SK-N-SH (cell line): ENCODE results near the gene ULBP1. TPM values are rescaled to one million over a fixed set of nuclear protein-coding genes. Genes with fewer than 3 reads are reported as not detected.

Source experiments
- CTCF ChIA-PET: fragments of 300-600, 350-600 bp; formaldehyde crosslinking; extraction: SDS; loops from one replicate; lab custom pipeline; 2021; lab: Yijun Ruan, JAX
- POLR2A ChIA-PET: fragments of 350-600 bp; sonication (Branson Sonifier 250); formaldehyde crosslinking; extraction: SDS; loops from one replicate; lab custom pipeline; 2020; ENCODE audit warnings: antibody characterized with exemption, inconsistent platforms; lab: Yijun Ruan, JAX
- DNase-seq: peaks from one replicate; pipeline ENCODE4 v3.0.0; 2012
- H2AFZ ChIP-seq: fragments of 200-600 bp; sonication (generic); 2 replicates; pipeline ENCODE4 v1.8.1; 2016; ENCODE audit warnings: antibody characterized with exemption, mild to moderate bottlenecking, low read depth
- H3F3A ChIP-seq: fragments of 200-600 bp; sonication (generic); replicated peaks from 2 replicates; pipeline ENCODE3; 2016; ENCODE audit warnings: antibody characterized with exemption, mild to moderate bottlenecking; ENCODE audit not compliant: insufficient read depth
- H3K27ac ChIP-seq, 2 experiments: fragments of 200-500 bp in 1 of 2; fragments of 200-600 bp in 1 of 2; sonication (Bioruptor generic) in 1 of 2; sonication (generic), shearing (Covaris generic) in 1 of 2; 2 replicates each; pipeline versions ENCODE4 v1.5.1 to v1.6.1; 2014 to 2016; ENCODE audit warnings: low read depth in 2 of 2, inconsistent platforms in 1 of 2, low read length in 1 of 2, mild to moderate bottlenecking in 1 of 2, mixed read lengths in 1 of 2
- H3K27me3 ChIP-seq: fragments of 200-600 bp; sonication (generic), shearing (Covaris generic); 2 replicates; pipeline ENCODE4 v1.6.1; 2016; ENCODE audit warnings: mixed run types; ENCODE audit not compliant: insufficient read depth
- H3K36me3 ChIP-seq, 2 experiments: fragments of 200-500 bp in 1 of 2; fragments of 200-600 bp in 1 of 2; sonication (Bioruptor generic) in 1 of 2; sonication (generic) in 1 of 2; replicated peaks in 1 of 2; 2 replicates each; pipeline versions ENCODE3 to v1.5.1; 2014 to 2016; ENCODE audit warnings: low read length in 1 of 2, mild to moderate bottlenecking in 1 of 2; ENCODE audit not compliant: insufficient read depth in 2 of 2, control insufficient read depth in 1 of 2
- H3K4me1 ChIP-seq, 2 experiments: fragments of 200-500 bp in 1 of 2; fragments of 200-600 bp in 1 of 2; sonication (Bioruptor generic) in 1 of 2; sonication (generic), shearing (Covaris generic) in 1 of 2; 2 replicates each; pipeline versions ENCODE4 v1.5.1 to v1.6.1; 2014 to 2016; ENCODE audit warnings: low read depth in 1 of 2, low read length in 1 of 2, mixed run types in 1 of 2; ENCODE audit not compliant: insufficient read depth in 2 of 2, control insufficient read depth in 1 of 2
- H3K4me2 ChIP-seq: fragments of 200-600 bp; sonication (generic), shearing (Covaris generic); 2 replicates; pipeline ENCODE4 v1.6.1; 2017; ENCODE audit warnings: mixed run types
- H3K4me3 ChIP-seq, 2 experiments: fragments of 200-500 bp in 1 of 2; fragments of 200-600 bp in 1 of 2; sonication (Bioruptor generic) in 1 of 2; sonication (generic), shearing (Covaris generic) in 1 of 2; 2 replicates each; pipeline versions ENCODE4 v1.5.1 to v1.8.1; 2014 to 2016; ENCODE audit warnings: low read depth in 2 of 2, inconsistent platforms in 1 of 2, low read length in 1 of 2, mild to moderate bottlenecking in 1 of 2, mixed read lengths in 1 of 2, moderate library complexity in 1 of 2
- H3K79me2 ChIP-seq: fragments of 200-600 bp; sonication (generic); 2 replicates; pipeline ENCODE4 v1.8.1; 2017; ENCODE audit warnings: mild to moderate bottlenecking; ENCODE audit not compliant: insufficient read depth
- H3K9ac ChIP-seq: fragments of 200-600 bp; sonication (generic); 2 replicates; pipeline ENCODE4 v1.6.1; 2017; ENCODE audit warnings: mixed run types
- H3K9me2 ChIP-seq: fragments of 200-600 bp; sonication (generic); 2 replicates; pipeline ENCODE4 v1.6.1; 2017; ENCODE audit warnings: mixed run types
- H3K9me3 ChIP-seq: fragments of 200-600 bp; sonication (generic); 2 replicates; pipeline ENCODE4 v1.6.1; 2017; ENCODE audit warnings: mixed run types, mild to moderate bottlenecking, moderate library complexity
- H4K20me1 ChIP-seq: fragments of 200-600 bp; sonication (generic); 2 replicates; pipeline ENCODE4 v1.6.1; 2017; ENCODE audit warnings: mild to moderate bottlenecking, mixed run types; ENCODE audit not compliant: insufficient read depth
- CHD2 ChIP-seq: fragments of 150-350 bp; IDR thresholded peaks from 2 replicates; pipeline ENCODE4 v1.6.1; 2018; ENCODE audit warnings: low read length; ENCODE audit not compliant: partially characterized antibody
- EZH2phosphoT487 ChIP-seq: fragments of 200-600 bp; sonication (generic); IDR thresholded peaks from 2 replicates; pipeline ENCODE4 v1.6.1; 2017; ENCODE audit warnings: low read depth, mixed run types, mild to moderate bottlenecking, antibody characterized with exemption, moderate library complexity, borderline replicate concordance
- FOSL2 ChIP-seq: IDR thresholded peaks from 2 replicates; pipeline ENCODE4 v1.4.0; 2012; ENCODE audit warnings: low read depth, mild to moderate bottlenecking, moderate library complexity, borderline replicate concordance
- GATA2 ChIP-seq: sonication (generic); formaldehyde crosslinking; IDR thresholded peaks from 2 replicates; pipeline ENCODE4 v1.5.0; 2020; ENCODE audit warnings: mild to moderate bottlenecking, missing genetic modification reagents
- IRF3 ChIP-seq: fragments of 150-350 bp; IDR thresholded peaks from 2 replicates; pipeline ENCODE4 v1.6.1; 2016; ENCODE audit warnings: mild to moderate bottlenecking, low read depth, low read length
- JUND ChIP-seq: IDR thresholded peaks from 2 replicates; pipeline ENCODE4 v1.4.0; 2012
- MXI1 ChIP-seq: IDR thresholded peaks from 2 replicates; pipeline ENCODE4 v1.6.1; 2012; ENCODE audit warnings: mild to moderate bottlenecking, low read depth, low read length, improper control_type of control experiment
- NFIC ChIP-seq: IDR thresholded peaks from 2 replicates; pipeline ENCODE4 v1.4.0; 2012; ENCODE audit warnings: borderline replicate concordance
- NRF1 ChIP-seq: IDR thresholded peaks from 2 replicates; pipeline ENCODE4 v1.6.1; 2012; ENCODE audit warnings: low read depth, mild to moderate bottlenecking, low read length
- PBX3 ChIP-seq: IDR thresholded peaks from 2 replicates; pipeline ENCODE4; 2012
- POLR2AphosphoS5 ChIP-seq: IDR thresholded peaks from 2 replicates; pipeline ENCODE4 v1.6.1; 2012; ENCODE audit warnings: low read depth, low read length
- RAD21 ChIP-seq: IDR thresholded peaks from 2 replicates; pipeline ENCODE4 v1.6.1; 2012; ENCODE audit warnings: mild to moderate bottlenecking, low read length
- RFX5 ChIP-seq: IDR thresholded peaks from 2 replicates; pipeline ENCODE4 v1.6.1; 2012; ENCODE audit warnings: mild to moderate bottlenecking, improper control_type of control experiment, low read length
- RXRA ChIP-seq: IDR thresholded peaks from 2 replicates; pipeline ENCODE4 v1.4.0; 2012; ENCODE audit warnings: low read depth, mild to moderate bottlenecking, borderline replicate concordance
- SMC3 ChIP-seq: IDR thresholded peaks from 2 replicates; pipeline ENCODE4 v1.6.1; 2012; ENCODE audit warnings: low read depth, low read length, improper control_type of control experiment
- TCF12 ChIP-seq: IDR thresholded peaks from 2 replicates; pipeline ENCODE4 v1.4.0; 2012
- TEAD4 ChIP-seq: IDR thresholded peaks from 2 replicates; pipeline ENCODE4 v1.4.0; 2012; ENCODE audit warnings: mild to moderate bottlenecking, borderline replicate concordance; ENCODE audit not compliant: insufficient read depth
- YY1 ChIP-seq: IDR thresholded peaks from 2 replicates; pipeline ENCODE4 v1.4.0; 2012; ENCODE audit warnings: low read depth, mild to moderate bottlenecking
- WGBS: methylation state at CpG from one replicate; pipeline ENCODE4 v1.1.6; 2017; ENCODE audit warnings: low lambda C conversion rate; 5-methylcytosine and 5-hydroxymethylcytosine counted together
- polyA plus RNA-seq, 3 experiments: library from polyadenylated mRNA; depleted of rRNA; stranded (reverse); fragments of >200 nt; gene quantifications; 2 replicates each; pipeline ENCODE4 v1.2.3, GENCODE V29; 2012
- TF ChIP-seq, protein P1 (sequence below): IDR thresholded peaks from 2 replicates; pipeline ENCODE4 v1.4.0; 2012; ENCODE audit warnings: low read depth, borderline replicate concordance
- TF ChIP-seq, protein P2 (sequence below): IDR thresholded peaks from 2 replicates; pipeline ENCODE4 v1.6.1; 2012; ENCODE audit warnings: mild to moderate bottlenecking, low read depth, low read length, moderate library complexity

ULBP1 gene
- polyA plus RNA-seq, 1 of the 3 experiments (the other 2 are of a cell fraction): 0.02 TPM

DNA sequence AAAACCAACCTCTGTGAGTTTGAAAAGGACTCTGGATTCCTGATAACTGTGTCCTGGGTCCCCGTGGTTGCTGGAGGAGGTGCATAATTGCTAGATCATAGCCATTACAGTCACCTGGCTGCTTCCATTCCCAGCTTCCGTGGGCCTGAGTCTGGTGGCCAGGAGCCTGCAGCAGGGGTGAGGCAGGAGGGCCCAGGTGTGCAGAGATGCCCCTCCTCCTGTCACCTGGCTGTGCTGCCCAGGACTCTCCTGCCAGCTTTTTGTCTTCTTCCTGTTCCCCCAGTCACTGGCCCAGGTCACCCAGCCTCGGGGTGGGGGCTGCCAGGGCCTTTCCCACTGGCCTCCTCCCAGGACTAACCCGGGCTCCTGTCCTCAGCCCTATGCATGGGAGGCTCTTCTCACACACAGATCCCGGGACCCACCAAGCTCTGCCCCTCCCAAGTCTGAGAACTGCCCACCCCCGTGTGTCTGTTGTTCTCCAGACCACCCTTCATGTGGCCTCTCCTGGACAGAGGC is 31.6 kb downstream of the ULBP1 start:
- 0% methylated on average over 4 of the region's 6 CpGs for WGBS
- no peaks in the 10 kb centered on the region for H3K79me2 ChIP-seq
- H3K27me3 ChIP-seq: peaks cover 42% of the 10 kb centered on the region
- no peaks in the 10 kb centered on the region for H3K9me3 ChIP-seq
- no peaks in the 10 kb centered on the region for H3K4me1 ChIP-seq
- no peak overlapping the region for H3K4me3 ChIP-seq
- no peaks in the 10 kb centered on the region for H3K36me3 ChIP-seq
- POLR2A ChIA-PET: no interaction called here
- no peaks in the 10 kb centered on the region for H3F3A ChIP-seq
- no peaks in the 10 kb centered on the region for H3K9me2 ChIP-seq
- H3K27ac ChIP-seq: no peak overlapping the region
- no peak overlapping the region for H3K9ac ChIP-seq
- no peak overlapping the region for H3K4me2 ChIP-seq
- no peak for TF ChIP-seq SMC3
- TF ChIP-seq JUND: no peak
- no peak for TF ChIP-seq RAD21
- no peak for TF ChIP-seq RXRA
- TF ChIP-seq PBX3: no peak
- TF ChIP-seq, protein P1, sequence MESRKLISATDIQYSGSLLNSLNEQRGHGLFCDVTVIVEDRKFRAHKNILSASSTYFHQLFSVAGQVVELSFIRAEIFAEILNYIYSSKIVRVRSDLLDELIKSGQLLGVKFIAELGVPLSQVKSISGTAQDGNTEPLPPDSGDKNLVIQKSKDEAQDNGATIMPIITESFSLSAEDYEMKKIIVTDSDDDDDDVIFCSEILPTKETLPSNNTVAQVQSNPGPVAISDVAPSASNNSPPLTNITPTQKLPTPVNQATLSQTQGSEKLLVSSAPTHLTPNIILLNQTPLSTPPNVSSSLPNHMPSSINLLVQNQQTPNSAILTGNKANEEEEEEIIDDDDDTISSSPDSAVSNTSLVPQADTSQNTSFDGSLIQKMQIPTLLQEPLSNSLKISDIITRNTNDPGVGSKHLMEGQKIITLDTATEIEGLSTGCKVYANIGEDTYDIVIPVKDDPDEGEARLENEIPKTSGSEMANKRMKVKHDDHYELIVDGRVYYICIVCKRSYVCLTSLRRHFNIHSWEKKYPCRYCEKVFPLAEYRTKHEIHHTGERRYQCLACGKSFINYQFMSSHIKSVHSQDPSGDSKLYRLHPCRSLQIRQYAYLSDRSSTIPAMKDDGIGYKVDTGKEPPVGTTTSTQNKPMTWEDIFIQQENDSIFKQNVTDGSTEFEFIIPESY: no peak
- no peak for TF ChIP-seq GATA2 (CRISPR knock-in tag)
- TF ChIP-seq TCF12: no peak
- TF ChIP-seq, protein P2, sequence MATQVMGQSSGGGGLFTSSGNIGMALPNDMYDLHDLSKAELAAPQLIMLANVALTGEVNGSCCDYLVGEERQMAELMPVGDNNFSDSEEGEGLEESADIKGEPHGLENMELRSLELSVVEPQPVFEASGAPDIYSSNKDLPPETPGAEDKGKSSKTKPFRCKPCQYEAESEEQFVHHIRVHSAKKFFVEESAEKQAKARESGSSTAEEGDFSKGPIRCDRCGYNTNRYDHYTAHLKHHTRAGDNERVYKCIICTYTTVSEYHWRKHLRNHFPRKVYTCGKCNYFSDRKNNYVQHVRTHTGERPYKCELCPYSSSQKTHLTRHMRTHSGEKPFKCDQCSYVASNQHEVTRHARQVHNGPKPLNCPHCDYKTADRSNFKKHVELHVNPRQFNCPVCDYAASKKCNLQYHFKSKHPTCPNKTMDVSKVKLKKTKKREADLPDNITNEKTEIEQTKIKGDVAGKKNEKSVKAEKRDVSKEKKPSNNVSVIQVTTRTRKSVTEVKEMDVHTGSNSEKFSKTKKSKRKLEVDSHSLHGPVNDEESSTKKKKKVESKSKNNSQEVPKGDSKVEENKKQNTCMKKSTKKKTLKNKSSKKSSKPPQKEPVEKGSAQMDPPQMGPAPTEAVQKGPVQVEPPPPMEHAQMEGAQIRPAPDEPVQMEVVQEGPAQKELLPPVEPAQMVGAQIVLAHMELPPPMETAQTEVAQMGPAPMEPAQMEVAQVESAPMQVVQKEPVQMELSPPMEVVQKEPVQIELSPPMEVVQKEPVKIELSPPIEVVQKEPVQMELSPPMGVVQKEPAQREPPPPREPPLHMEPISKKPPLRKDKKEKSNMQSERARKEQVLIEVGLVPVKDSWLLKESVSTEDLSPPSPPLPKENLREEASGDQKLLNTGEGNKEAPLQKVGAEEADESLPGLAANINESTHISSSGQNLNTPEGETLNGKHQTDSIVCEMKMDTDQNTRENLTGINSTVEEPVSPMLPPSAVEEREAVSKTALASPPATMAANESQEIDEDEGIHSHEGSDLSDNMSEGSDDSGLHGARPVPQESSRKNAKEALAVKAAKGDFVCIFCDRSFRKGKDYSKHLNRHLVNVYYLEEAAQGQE: no peak
- no peak for TF ChIP-seq RFX5
- no peak for TF ChIP-seq MXI1
- no peak for TF ChIP-seq FOSL2
- TF ChIP-seq CHD2: no peak
- no peak for TF ChIP-seq IRF3
- no peak for TF ChIP-seq YY1
- no peak for TF ChIP-seq POLR2AphosphoS5
- no peak for TF ChIP-seq NFIC
- TF ChIP-seq TEAD4: no peak
- no peak for TF ChIP-seq NRF1
- no peak for TF ChIP-seq EZH2phosphoT487
- no peak for DNase-seq
- no peak overlapping the region for H2AFZ ChIP-seq
- H4K20me1 ChIP-seq: no peaks in the 10 kb centered on the region
- CTCF ChIA-PET: interaction anchor here (1.2 to 2.5 kb wide), 2 partner anchors 22 to 820 kb away, joined by 3 to 10 read pairs; no protein-coding TSS in a partner anchor
